ENCODE results near the gene PRSS57. TPM values are rescaled to one million over a fixed set of nuclear protein-coding genes. Genes with fewer than 3 reads are reported as not detected.
A peak's percentile ranks its signal among the peaks of the same experiment; 100 is the strongest.

The PRSS57 gene
- total and polyA plus RNA-seq, 2 of the 13 experiments (the other 11 are each of a cell fraction or from before 2014, with no cell fraction given) = 0.12 TPM; not detected in 1

DNA sequence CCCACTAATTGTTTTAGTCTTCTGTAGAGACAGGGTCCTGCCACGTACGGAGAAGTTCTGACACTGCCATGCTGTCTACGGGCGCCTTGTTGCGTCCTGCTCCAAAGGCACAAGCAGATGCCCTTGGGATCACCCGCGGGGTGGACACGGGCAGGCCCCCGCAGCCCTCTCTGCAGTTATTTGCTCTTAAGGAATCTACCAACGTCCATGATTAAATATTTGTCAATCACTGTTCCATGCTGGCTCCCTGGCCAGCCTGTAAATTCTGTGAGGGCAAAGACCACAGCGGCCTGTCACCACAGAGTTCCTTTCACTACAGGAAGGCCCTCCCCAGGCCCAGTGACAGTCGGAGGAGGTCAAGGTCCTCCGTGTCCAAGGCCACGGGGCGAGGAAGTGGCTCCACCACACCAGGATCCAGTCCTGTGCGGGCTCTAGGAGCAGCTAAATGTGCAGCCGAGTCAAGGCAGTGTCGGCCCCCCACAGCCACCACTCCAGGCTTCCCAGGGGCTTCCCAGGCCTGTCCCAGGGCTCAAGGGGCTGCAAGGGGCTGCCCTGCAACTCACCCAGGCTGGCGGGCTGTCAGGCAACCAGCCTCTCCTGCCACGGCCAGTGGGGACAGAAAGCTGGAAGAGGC is 34.3 kb downstream of the PRSS57 start (continued):
- TF ChIP-seq, protein P1, sequence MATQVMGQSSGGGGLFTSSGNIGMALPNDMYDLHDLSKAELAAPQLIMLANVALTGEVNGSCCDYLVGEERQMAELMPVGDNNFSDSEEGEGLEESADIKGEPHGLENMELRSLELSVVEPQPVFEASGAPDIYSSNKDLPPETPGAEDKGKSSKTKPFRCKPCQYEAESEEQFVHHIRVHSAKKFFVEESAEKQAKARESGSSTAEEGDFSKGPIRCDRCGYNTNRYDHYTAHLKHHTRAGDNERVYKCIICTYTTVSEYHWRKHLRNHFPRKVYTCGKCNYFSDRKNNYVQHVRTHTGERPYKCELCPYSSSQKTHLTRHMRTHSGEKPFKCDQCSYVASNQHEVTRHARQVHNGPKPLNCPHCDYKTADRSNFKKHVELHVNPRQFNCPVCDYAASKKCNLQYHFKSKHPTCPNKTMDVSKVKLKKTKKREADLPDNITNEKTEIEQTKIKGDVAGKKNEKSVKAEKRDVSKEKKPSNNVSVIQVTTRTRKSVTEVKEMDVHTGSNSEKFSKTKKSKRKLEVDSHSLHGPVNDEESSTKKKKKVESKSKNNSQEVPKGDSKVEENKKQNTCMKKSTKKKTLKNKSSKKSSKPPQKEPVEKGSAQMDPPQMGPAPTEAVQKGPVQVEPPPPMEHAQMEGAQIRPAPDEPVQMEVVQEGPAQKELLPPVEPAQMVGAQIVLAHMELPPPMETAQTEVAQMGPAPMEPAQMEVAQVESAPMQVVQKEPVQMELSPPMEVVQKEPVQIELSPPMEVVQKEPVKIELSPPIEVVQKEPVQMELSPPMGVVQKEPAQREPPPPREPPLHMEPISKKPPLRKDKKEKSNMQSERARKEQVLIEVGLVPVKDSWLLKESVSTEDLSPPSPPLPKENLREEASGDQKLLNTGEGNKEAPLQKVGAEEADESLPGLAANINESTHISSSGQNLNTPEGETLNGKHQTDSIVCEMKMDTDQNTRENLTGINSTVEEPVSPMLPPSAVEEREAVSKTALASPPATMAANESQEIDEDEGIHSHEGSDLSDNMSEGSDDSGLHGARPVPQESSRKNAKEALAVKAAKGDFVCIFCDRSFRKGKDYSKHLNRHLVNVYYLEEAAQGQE (IDR thresholded peaks at IDR 0.05; ENCODE audit: borderline replicate concordance in 1 of 2, low read depth in 1 of 2, low read length in 2 of 2) = peak in 1 of 2 experiments; percentile 61; a peak in 1 of 4 replicates
- peak; percentile 53; the same call in 1 of the 2 replicates for TF ChIP-seq ZNF792 (CRISPR knock-in tag; IDR thresholded peaks at IDR 0.05)
- TF ChIP-seq, protein P2, sequence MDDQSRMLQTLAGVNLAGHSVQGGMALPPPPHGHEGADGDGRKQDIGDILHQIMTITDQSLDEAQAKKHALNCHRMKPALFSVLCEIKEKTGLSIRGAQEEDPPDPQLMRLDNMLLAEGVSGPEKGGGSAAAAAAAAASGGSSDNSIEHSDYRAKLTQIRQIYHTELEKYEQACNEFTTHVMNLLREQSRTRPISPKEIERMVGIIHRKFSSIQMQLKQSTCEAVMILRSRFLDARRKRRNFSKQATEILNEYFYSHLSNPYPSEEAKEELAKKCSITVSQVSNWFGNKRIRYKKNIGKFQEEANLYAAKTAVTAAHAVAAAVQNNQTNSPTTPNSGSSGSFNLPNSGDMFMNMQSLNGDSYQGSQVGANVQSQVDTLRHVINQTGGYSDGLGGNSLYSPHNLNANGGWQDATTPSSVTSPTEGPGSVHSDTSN (CRISPR knock-in tag; IDR thresholded peaks at IDR 0.05; ENCODE audit: borderline replicate concordance) = 0 out of 2 replicates have a peak, but pooled peaks have one; percentile 46
- TF ChIP-seq BRCA1 (CRISPR knock-in tag; IDR thresholded peaks at IDR 0.05) = peak; percentile 89
- peak; percentile 87 for TF ChIP-seq ZNF350 (CRISPR knock-in tag; IDR thresholded peaks at IDR 0.05; ENCODE audit: borderline replicate concordance, low read depth)
- TF ChIP-seq ZNF180 (CRISPR knock-in tag; IDR thresholded peaks at IDR 0.05; ENCODE audit: borderline replicate concordance, low read depth) = no peak
- no peak for TF ChIP-seq ZNF878 (CRISPR knock-in tag; IDR thresholded peaks at IDR 0.05)
- TF ChIP-seq GATA4 (IDR thresholded peaks at IDR 0.05; ENCODE audit: borderline replicate concordance, low read depth) = 0 out of 2 replicates have a peak, but pooled peaks have one; percentile 21
- no peak for TF ChIP-seq TAF15 (IDR thresholded peaks at IDR 0.05; ENCODE audit: low read depth, low read length, poor library complexity, severe bottlenecking)
- no peak for TF ChIP-seq ZNF484 (CRISPR knock-in tag; IDR thresholded peaks at IDR 0.05; ENCODE audit: borderline replicate concordance, low read depth)
- TF ChIP-seq, protein P3, sequence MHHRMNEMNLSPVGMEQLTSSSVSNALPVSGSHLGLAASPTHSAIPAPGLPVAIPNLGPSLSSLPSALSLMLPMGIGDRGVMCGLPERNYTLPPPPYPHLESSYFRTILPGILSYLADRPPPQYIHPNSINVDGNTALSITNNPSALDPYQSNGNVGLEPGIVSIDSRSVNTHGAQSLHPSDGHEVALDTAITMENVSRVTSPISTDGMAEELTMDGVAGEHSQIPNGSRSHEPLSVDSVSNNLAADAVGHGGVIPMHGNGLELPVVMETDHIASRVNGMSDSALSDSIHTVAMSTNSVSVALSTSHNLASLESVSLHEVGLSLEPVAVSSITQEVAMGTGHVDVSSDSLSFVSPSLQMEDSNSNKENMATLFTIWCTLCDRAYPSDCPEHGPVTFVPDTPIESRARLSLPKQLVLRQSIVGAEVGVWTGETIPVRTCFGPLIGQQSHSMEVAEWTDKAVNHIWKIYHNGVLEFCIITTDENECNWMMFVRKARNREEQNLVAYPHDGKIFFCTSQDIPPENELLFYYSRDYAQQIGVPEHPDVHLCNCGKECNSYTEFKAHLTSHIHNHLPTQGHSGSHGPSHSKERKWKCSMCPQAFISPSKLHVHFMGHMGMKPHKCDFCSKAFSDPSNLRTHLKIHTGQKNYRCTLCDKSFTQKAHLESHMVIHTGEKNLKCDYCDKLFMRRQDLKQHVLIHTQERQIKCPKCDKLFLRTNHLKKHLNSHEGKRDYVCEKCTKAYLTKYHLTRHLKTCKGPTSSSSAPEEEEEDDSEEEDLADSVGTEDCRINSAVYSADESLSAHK (CRISPR knock-in tag; IDR thresholded peaks at IDR 0.05; ENCODE audit: borderline replicate concordance) = no peak
- TF ChIP-seq ZNF574 (CRISPR knock-in tag; IDR thresholded peaks at IDR 0.05) = peak; percentile 84
- 0 out of 2 replicates have a peak, but pooled peaks have one; percentile 36 for TF ChIP-seq ZFP37 (CRISPR knock-in tag; IDR thresholded peaks at IDR 0.05; ENCODE audit: borderline replicate concordance)
- no peak for TF ChIP-seq CSRNP1 (CRISPR knock-in tag; IDR thresholded peaks at IDR 0.05)
- no peak; the same call in 1 of the 2 replicates for TF ChIP-seq BRD4 (CRISPR knock-in tag; IDR thresholded peaks at IDR 0.05)
- TF ChIP-seq MTA1 (CRISPR knock-in tag; IDR thresholded peaks at IDR 0.05; ENCODE audit: borderline replicate concordance) = peak; percentile 84

Measured in HepG2 (cell line).